ENCODE data around the gene SLC7A5. TPM values are rescaled to one million over a fixed set of nuclear protein-coding genes. Genes with fewer than 3 reads are reported as not detected.

Gene SLC7A5
- total and polyA plus RNA-seq, 2 of the 13 experiments (the other 11 are each of a cell fraction or from before 2014, with no cell fraction given): 79.6 to 155 TPM

DNA sequence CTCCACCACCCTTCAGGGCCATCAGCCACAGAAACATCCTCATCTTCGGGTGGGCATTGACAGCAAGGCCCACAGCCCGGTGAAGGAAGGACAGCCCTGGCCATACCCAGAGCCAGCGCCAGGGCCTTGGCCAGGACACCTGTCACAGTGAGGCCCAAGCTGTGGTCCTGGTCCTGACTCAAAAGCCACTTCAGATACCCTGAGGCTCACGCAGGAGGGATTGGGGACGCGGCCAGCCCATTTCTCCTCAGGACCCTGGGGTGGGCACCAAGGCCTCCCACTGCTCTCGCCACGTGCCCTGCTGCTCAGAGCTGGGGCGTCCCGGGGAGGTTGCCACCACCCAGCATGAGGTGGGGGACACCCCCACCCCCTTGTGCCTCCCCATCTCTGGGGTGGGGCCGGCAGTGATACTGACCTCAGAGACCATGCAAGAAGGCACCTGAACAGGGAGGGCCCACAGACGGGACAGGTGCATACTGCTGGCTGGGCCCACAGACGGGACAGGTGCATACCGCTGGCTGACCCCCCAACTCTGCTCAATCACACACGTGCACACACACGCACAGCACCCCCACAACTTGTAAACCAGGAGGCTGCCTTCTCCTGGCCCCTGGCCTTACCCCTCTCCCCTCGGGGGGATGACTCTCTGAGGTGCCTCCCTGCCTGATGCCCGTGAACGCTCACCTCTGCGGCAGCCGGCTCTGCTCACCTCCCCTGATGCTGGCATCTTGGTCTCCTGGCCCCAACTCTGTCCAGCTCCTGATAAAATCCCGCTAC lies 14.2 kb downstream of the SLC7A5 start (continued):
- peak; percentile 41; the same call in 1 of the 2 replicates for TF ChIP-seq TARDBP (CRISPR knock-in tag; IDR thresholded peaks at IDR 0.05)
- TF ChIP-seq, protein P1, sequence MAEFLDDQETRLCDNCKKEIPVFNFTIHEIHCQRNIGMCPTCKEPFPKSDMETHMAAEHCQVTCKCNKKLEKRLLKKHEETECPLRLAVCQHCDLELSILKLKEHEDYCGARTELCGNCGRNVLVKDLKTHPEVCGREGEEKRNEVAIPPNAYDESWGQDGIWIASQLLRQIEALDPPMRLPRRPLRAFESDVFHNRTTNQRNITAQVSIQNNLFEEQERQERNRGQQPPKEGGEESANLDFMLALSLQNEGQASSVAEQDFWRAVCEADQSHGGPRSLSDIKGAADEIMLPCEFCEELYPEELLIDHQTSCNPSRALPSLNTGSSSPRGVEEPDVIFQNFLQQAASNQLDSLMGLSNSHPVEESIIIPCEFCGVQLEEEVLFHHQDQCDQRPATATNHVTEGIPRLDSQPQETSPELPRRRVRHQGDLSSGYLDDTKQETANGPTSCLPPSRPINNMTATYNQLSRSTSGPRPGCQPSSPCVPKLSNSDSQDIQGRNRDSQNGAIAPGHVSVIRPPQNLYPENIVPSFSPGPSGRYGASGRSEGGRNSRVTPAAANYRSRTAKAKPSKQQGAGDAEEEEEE (CRISPR knock-in tag; IDR thresholded peaks at IDR 0.05; ENCODE audit: borderline replicate concordance): no peak
- no peak for TF ChIP-seq GLI4 (CRISPR knock-in tag; IDR thresholded peaks at IDR 0.05; ENCODE audit: borderline replicate concordance)
- no peak for TF ChIP-seq MTA1 (CRISPR knock-in tag; IDR thresholded peaks at IDR 0.05; ENCODE audit: borderline replicate concordance)
- no peak for TF ChIP-seq ZNF780A (CRISPR knock-in tag; IDR thresholded peaks at IDR 0.05)
- 0 out of 2 replicates have a peak, but pooled peaks have one; percentile 22 for TF ChIP-seq REPIN1 (CRISPR knock-in tag; IDR thresholded peaks at IDR 0.05; ENCODE audit: borderline replicate concordance, low read depth)
- 0 out of 2 replicates have a peak, but pooled peaks have one; percentile 42 for TF ChIP-seq ZFX (CRISPR knock-in tag; IDR thresholded peaks at IDR 0.05; ENCODE audit: low read depth)
- TF ChIP-seq, protein P2, sequence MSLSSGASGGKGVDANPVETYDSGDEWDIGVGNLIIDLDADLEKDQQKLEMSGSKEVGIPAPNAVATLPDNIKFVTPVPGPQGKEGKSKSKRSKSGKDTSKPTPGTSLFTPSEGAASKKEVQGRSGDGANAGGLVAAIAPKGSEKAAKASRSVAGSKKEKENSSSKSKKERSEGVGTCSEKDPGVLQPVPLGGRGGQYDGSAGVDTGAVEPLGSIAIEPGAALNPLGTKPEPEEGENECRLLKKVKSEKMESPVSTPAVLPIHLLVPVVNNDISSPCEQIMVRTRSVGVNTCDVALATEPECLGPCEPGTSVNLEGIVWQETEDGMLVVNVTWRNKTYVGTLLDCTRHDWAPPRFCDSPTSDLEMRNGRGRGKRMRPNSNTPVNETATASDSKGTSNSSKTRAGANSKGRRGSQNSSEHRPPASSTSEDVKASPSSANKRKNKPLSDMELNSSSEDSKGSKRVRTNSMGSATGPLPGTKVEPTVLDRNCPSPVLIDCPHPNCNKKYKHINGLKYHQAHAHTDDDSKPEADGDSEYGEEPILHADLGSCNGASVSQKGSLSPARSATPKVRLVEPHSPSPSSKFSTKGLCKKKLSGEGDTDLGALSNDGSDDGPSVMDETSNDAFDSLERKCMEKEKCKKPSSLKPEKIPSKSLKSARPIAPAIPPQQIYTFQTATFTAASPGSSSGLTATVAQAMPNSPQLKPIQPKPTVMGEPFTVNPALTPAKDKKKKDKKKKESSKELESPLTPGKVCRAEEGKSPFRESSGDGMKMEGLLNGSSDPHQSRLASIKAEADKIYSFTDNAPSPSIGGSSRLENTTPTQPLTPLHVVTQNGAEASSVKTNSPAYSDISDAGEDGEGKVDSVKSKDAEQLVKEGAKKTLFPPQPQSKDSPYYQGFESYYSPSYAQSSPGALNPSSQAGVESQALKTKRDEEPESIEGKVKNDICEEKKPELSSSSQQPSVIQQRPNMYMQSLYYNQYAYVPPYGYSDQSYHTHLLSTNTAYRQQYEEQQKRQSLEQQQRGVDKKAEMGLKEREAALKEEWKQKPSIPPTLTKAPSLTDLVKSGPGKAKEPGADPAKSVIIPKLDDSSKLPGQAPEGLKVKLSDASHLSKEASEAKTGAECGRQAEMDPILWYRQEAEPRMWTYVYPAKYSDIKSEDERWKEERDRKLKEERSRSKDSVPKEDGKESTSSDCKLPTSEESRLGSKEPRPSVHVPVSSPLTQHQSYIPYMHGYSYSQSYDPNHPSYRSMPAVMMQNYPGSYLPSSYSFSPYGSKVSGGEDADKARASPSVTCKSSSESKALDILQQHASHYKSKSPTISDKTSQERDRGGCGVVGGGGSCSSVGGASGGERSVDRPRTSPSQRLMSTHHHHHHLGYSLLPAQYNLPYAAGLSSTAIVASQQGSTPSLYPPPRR (CRISPR knock-in tag; IDR thresholded peaks at IDR 0.05; ENCODE audit: borderline replicate concordance): no peak
- TF ChIP-seq, protein P3, sequence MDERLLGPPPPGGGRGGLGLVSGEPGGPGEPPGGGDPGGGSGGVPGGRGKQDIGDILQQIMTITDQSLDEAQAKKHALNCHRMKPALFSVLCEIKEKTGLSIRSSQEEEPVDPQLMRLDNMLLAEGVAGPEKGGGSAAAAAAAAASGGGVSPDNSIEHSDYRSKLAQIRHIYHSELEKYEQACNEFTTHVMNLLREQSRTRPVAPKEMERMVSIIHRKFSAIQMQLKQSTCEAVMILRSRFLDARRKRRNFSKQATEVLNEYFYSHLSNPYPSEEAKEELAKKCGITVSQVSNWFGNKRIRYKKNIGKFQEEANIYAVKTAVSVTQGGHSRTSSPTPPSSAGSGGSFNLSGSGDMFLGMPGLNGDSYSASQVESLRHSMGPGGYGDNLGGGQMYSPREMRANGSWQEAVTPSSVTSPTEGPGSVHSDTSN (CRISPR knock-in tag; IDR thresholded peaks at IDR 0.05): no peak
- TF ChIP-seq ZNF570 (CRISPR knock-in tag; IDR thresholded peaks at IDR 0.05; ENCODE audit: borderline replicate concordance): no peak
- no peak for TF ChIP-seq MLLT10 (CRISPR knock-in tag; IDR thresholded peaks at IDR 0.05)
- peak; percentile 87; the same call in 1 of the 2 replicates for TF ChIP-seq POLR2AphosphoS2 (IDR thresholded peaks at IDR 0.05; ENCODE audit: low read depth, low read length)
- no peak for TF ChIP-seq PCBP2 (optimal IDR thresholded peaks at IDR 0.05; ENCODE audit: low read depth, low read length, poor library complexity, severe bottlenecking)
- TF ChIP-seq TOPORS (CRISPR knock-in tag; IDR thresholded peaks at IDR 0.05): peak; percentile 18; the same call in 1 of the 2 replicates
- TF ChIP-seq, protein P4, sequence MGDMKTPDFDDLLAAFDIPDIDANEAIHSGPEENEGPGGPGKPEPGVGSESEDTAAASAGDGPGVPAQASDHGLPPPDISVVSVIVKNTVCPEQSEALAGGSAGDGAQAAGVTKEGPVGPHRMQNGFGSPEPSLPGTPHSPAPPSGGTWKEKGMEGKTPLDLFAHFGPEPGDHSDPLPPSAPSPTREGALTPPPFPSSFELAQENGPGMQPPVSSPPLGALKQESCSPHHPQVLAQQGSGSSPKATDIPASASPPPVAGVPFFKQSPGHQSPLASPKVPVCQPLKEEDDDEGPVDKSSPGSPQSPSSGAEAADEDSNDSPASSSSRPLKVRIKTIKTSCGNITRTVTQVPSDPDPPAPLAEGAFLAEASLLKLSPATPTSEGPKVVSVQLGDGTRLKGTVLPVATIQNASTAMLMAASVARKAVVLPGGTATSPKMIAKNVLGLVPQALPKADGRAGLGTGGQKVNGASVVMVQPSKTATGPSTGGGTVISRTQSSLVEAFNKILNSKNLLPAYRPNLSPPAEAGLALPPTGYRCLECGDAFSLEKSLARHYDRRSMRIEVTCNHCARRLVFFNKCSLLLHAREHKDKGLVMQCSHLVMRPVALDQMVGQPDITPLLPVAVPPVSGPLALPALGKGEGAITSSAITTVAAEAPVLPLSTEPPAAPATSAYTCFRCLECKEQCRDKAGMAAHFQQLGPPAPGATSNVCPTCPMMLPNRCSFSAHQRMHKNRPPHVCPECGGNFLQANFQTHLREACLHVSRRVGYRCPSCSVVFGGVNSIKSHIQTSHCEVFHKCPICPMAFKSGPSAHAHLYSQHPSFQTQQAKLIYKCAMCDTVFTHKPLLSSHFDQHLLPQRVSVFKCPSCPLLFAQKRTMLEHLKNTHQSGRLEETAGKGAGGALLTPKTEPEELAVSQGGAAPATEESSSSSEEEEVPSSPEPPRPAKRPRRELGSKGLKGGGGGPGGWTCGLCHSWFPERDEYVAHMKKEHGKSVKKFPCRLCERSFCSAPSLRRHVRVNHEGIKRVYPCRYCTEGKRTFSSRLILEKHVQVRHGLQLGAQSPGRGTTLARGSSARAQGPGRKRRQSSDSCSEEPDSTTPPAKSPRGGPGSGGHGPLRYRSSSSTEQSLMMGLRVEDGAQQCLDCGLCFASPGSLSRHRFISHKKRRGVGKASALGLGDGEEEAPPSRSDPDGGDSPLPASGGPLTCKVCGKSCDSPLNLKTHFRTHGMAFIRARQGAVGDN (CRISPR knock-in tag; IDR thresholded peaks at IDR 0.05): peak; percentile 65
